Hepatocyte (in vitro differentiated cells): ENCODE results near the gene OR52I2. TPM values are rescaled to one million over a fixed set of nuclear protein-coding genes. Genes with fewer than 3 reads are reported as not detected.

Source experiments
- DNase-seq: peaks from one replicate; pipeline ENCODE4 v3.0.0-alpha.2; 2016; ENCODE audit warnings: low spot score
- H2AFZ ChIP-seq: fragments of 200-600 bp; sonication (generic); 2 replicates; pipeline ENCODE4 v1.6.0; 2016; ENCODE audit warnings: antibody characterized with exemption, mild to moderate bottlenecking
- H3K27ac ChIP-seq: fragments of 200-600 bp; sonication (generic); 2 replicates; pipeline ENCODE4 v1.5.1; 2016; ENCODE audit warnings: mild to moderate bottlenecking
- H3K27me3 ChIP-seq: fragments of 200-600 bp; sonication (generic); 2 replicates; pipeline ENCODE4 v1.6.1; 2016
- H3K36me3 ChIP-seq: fragments of 200-600 bp; sonication (generic); replicated peaks from 2 replicates; pipeline ENCODE4 v1.5.1; 2016; ENCODE audit warnings: low read depth; ENCODE audit not compliant: insufficient read depth
- H3K4me1 ChIP-seq: fragments of 200-600 bp; sonication (generic); 2 replicates; pipeline ENCODE4 v1.5.1; 2016; ENCODE audit warnings: mild to moderate bottlenecking, moderate library complexity; ENCODE audit not compliant: insufficient read depth
- H3K4me2 ChIP-seq: fragments of 200-600 bp; sonication (generic); 2 replicates; pipeline ENCODE4 v1.6.0; 2016
- H3K4me3 ChIP-seq: fragments of 200-600 bp; sonication (generic); 2 replicates; pipeline ENCODE4 v1.5.1; 2016; ENCODE audit warnings: mild to moderate bottlenecking
- H3K79me2 ChIP-seq: fragments of 200-600 bp; sonication (generic); 2 replicates; pipeline ENCODE4 v1.6.0; 2017; ENCODE audit warnings: mild to moderate bottlenecking
- H3K9me2 ChIP-seq: fragments of 200-600 bp; sonication (generic); replicated peaks from 2 replicates; pipeline ENCODE4 v1.6.0; 2017; ENCODE audit warnings: mild to moderate bottlenecking; ENCODE audit not compliant: insufficient read depth
- H3K9me3 ChIP-seq: fragments of 200-600 bp; sonication (generic); 2 replicates; pipeline ENCODE4 v1.5.1; 2016; ENCODE audit warnings: low read depth, mild to moderate bottlenecking
- H4K20me1 ChIP-seq: fragments of 200-600 bp; sonication (generic); 2 replicates; pipeline ENCODE4 v1.6.0; 2016; ENCODE audit warnings: mild to moderate bottlenecking; ENCODE audit not compliant: insufficient read depth, poor library complexity, severe bottlenecking
- EZH2 ChIP-seq: fragments of 200-600 bp; sonication (generic); IDR thresholded peaks from 2 replicates; pipeline ENCODE4 v1.6.1; 2016; ENCODE audit warnings: antibody characterized with exemption, mild to moderate bottlenecking, borderline replicate concordance
- EZH2phosphoT487 ChIP-seq: fragments of 200-600 bp; sonication (generic); IDR thresholded peaks from one replicate; pipeline ENCODE4 v1.6.1; 2018; ENCODE audit warnings: antibody characterized with exemption, mild to moderate bottlenecking, low read depth, moderate library complexity; ENCODE audit not compliant: unreplicated experiment, severe bottlenecking
- WGBS: methylation state at CpG from one replicate; pipeline ENCODE4 v1.1.6; 2016; ENCODE audit warnings: low lambda C conversion rate; ENCODE audit errors: missing lambda C conversion rate; 5-methylcytosine and 5-hydroxymethylcytosine counted together
- polyA plus RNA-seq: library from polyadenylated mRNA; unstranded; fragments of >200 nt; fragmentation: Nextera tagmentation; extraction: Ambion mirVana; gene quantifications from 2 replicates; pipeline ENCODE4 v1.2.1, GENCODE V29; 2016
- total RNA-seq: library from RNA; depleted of rRNA; stranded (reverse); fragments of >200 nt; gene quantifications from 2 replicates; pipeline ENCODE4 v1.2.3, GENCODE V29; 2014
- TF ChIP-seq, protein P1 (sequence below): fragments of 200-600 bp; sonication (generic); IDR thresholded peaks from 2 replicates; pipeline ENCODE4 v1.5.1; 2016; ENCODE audit warnings: antibody characterized with exemption, mild to moderate bottlenecking; ENCODE audit not compliant: poor library complexity

Gene OR52I2
- total and polyA plus RNA-seq, 2 experiments from 2014 or later, result not detected

DNA sequence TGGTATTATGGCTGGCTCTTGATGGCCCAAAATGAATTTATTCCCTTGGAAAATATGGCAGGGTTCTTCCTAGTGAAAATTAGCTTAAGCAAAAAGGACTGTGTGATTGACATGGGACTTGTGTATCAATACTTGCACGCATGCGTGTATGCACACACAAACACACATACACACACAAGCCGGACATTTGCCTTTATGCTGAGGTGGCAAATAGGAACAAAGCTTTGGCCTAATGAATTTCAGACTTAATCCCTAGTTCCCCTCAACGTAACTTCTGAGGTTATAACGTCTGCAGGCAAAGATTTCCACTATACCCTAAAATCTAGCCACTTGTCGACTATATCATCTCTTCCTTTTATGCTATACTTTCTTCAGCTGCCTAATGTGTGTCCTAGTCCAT is 2.9 kb upstream of the OR52I2 start:
- no peaks in the 10 kb centered on the region for H3K79me2 ChIP-seq
- 86% methylated on average over 6 of the region's 6 CpGs for WGBS
- no peak for DNase-seq
- H3K27me3 ChIP-seq, result no peaks in the 10 kb centered on the region
- H3K9me2 ChIP-seq, result no peaks in the 10 kb centered on the region
- no peaks in the 10 kb centered on the region for H4K20me1 ChIP-seq
- TF ChIP-seq, protein P1, sequence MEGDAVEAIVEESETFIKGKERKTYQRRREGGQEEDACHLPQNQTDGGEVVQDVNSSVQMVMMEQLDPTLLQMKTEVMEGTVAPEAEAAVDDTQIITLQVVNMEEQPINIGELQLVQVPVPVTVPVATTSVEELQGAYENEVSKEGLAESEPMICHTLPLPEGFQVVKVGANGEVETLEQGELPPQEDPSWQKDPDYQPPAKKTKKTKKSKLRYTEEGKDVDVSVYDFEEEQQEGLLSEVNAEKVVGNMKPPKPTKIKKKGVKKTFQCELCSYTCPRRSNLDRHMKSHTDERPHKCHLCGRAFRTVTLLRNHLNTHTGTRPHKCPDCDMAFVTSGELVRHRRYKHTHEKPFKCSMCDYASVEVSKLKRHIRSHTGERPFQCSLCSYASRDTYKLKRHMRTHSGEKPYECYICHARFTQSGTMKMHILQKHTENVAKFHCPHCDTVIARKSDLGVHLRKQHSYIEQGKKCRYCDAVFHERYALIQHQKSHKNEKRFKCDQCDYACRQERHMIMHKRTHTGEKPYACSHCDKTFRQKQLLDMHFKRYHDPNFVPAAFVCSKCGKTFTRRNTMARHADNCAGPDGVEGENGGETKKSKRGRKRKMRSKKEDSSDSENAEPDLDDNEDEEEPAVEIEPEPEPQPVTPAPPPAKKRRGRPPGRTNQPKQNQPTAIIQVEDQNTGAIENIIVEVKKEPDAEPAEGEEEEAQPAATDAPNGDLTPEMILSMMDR, result no peak
- TF ChIP-seq EZH2 (no peak), EZH2phosphoT487 (no peak)
- no peak overlapping the region for H3K4me2 ChIP-seq
- H3K9me3 ChIP-seq, result no peaks in the 10 kb centered on the region
- no peak overlapping the region for H2AFZ ChIP-seq
- H3K36me3 ChIP-seq, result no peaks in the 10 kb centered on the region
- H3K27ac ChIP-seq, result no peak overlapping the region
- H3K4me1 ChIP-seq, result no peaks in the 10 kb centered on the region
- no peak overlapping the region for H3K4me3 ChIP-seq

DNA sequence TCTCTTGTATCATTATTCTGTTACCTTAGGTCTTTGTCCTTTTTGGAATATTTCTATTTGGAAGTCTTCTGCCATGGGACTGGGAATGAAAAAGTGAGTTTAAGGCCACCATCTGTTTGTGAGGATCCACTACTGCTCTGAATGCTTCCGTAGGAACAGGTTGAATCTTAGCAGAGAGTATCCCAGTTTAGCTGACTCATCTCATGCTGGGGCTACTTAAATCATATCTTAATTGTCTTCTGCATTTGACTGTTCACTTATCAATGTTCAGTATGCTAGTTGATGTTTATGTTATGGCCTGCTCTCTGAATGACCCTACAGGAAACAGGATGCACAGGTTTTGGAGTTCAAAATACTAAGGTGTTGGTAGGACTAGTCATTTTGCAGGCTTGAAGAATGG is 1.4 kb upstream of the OR52I2 start:
- 94% methylated on average over 1 of the region's 1 CpG for WGBS
- Histone ChIP-seq H4K20me1 (no peaks in the 10 kb centered on the region), H3K27me3 (no peaks in the 10 kb centered on the region), H3K27ac (no peak overlapping the region), H3K4me2 (no peak overlapping the region), H3K4me3 (no peak overlapping the region), H3K36me3 (no peaks in the 10 kb centered on the region), H3K4me1 (no peaks in the 10 kb centered on the region), H3K9me2 (no peaks in the 10 kb centered on the region), H3K9me3 (no peaks in the 10 kb centered on the region), H2AFZ (no peak overlapping the region), H3K79me2 (no peaks in the 10 kb centered on the region)
- no peak for DNase-seq
- TF ChIP-seq EZH2 (no peak), EZH2phosphoT487 (no peak)
- TF ChIP-seq, protein P1, result no peak

DNA sequence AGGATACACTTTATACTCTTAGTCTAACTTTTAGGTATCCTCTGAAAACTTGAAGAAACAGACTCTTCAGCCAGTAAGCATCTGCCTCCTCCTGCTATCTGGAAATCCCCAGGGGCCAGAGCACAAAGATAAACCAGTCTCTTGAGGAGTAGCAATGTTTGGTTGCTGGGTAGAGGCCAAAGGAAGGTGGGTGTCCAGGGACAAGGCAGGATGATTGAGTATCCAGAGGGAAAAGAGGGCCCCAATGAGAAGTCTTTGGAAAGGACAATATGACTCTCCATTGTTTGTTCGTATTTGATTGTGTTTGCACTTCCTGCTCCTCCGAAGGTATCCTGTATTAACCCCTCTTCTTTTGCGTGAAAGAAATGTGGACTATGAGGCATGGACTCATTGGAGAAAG is 7.5 kb downstream of the OR52I2 start:
- Histone ChIP-seq H3K27ac (no peak overlapping the region), H3K4me1 (no peaks in the 10 kb centered on the region), H3K4me2 (no peak overlapping the region), H3K4me3 (no peak overlapping the region), H3K27me3 (no peaks in the 10 kb centered on the region), H4K20me1 (no peaks in the 10 kb centered on the region), H3K9me2 (no peaks in the 10 kb centered on the region), H3K9me3 (no peaks in the 10 kb centered on the region), H3K36me3 (no peaks in the 10 kb centered on the region), H2AFZ (no peak overlapping the region), H3K79me2 (no peaks in the 10 kb centered on the region)
- TF ChIP-seq EZH2 (no peak), EZH2phosphoT487 (no peak)
- TF ChIP-seq, protein P1, result no peak
- 76% methylated on average over 3 of the region's 3 CpGs for WGBS
- no peak for DNase-seq

GRCh38 chr11:4593739-4594138 is 12.2 kb downstream of the OR52I2 start, which contains the start of gene OR52I1:
OR52I1 (plus strand) TSS chr11:4594039; CDS start chr11:4594039, 0 bp downstream.
- no peak within 1 kb of the TSS for H2AFZ ChIP-seq
- no peaks in the 10 kb centered on the region for H3K27me3 ChIP-seq
- no peak within 1 kb of the TSS for H3K4me2 ChIP-seq
- H3K27ac ChIP-seq, result no peak within 1 kb of the TSS
- 86% methylated on average over 1 of the region's 1 CpG for WGBS
- no peaks in the 10 kb centered on the region for H3K4me1 ChIP-seq
- no peak for DNase-seq
- TF ChIP-seq EZH2phosphoT487 (no peak), EZH2 (no peak)
- TF ChIP-seq, protein P1, result no peak
- no peaks in the 10 kb centered on the region for H3K36me3 ChIP-seq
- H3K9me3 ChIP-seq, result no peaks in the 10 kb centered on the region
- H3K79me2 ChIP-seq, result no peaks in the 10 kb centered on the region
- no peak within 1 kb of the TSS for H3K4me3 ChIP-seq
- no peaks in the 10 kb centered on the region for H4K20me1 ChIP-seq
- H3K9me2 ChIP-seq, result no peaks in the 10 kb centered on the region
